K562 (cell line): ENCODE results near the gene SNX1. TPM values are rescaled to one million over a fixed set of nuclear protein-coding genes. Genes with fewer than 3 reads are reported as not detected.

ENCODE experiments used
- ASH1L ChIP-seq: fragments of 450-650 bp; IDR thresholded peaks from 2 replicates; pipeline ENCODE4 v1.6.1; 2018; ENCODE audit warnings: borderline replicate concordance, mild to moderate bottlenecking, low read depth; ENCODE audit not compliant: partially characterized antibody
- CBFA2T2 ChIP-seq: fragments of 450-650 bp; conservative IDR thresholded peaks from 2 replicates; pipeline ENCODE4 v1.6.1; 2017; ENCODE audit warnings: mild to moderate bottlenecking
- CREM ChIP-seq: IDR thresholded peaks from 2 replicates; pipeline ENCODE4 v1.6.1; 2014; ENCODE audit warnings: antibody characterized with exemption, low read depth
- E2F6 ChIP-seq, 2 experiments: IDR thresholded peaks; 2 replicates each; pipeline ENCODE4 v1.6.1; 2011; ENCODE audit warnings: borderline replicate concordance in 1 of 2, control low read depth in 1 of 2, low read depth in 1 of 2, low read length in 1 of 2, mild to moderate bottlenecking in 1 of 2, mixed read lengths in 1 of 2, moderate library complexity in 1 of 2; ENCODE audit not compliant: insufficient read depth in 1 of 2, insufficient read length in 1 of 2, poor library complexity in 1 of 2, severe bottlenecking in 1 of 2; ENCODE audit errors: extremely low read depth in 1 of 2
- GATAD2A ChIP-seq: fragments of 450-650 bp; IDR thresholded peaks from 2 replicates; pipeline ENCODE4 v1.6.1; 2017
- KLF13 ChIP-seq: fragments of 450-650 bp; IDR thresholded peaks from 2 replicates; pipeline ENCODE4 v1.6.1; 2016; ENCODE audit warnings: missing genetic modification characterization, low read depth, mild to moderate bottlenecking, missing compliant biosample characterization, moderate library complexity, borderline replicate concordance
- MAX ChIP-seq: sonication (generic); formaldehyde crosslinking; IDR thresholded peaks from 2 replicates; pipeline ENCODE4 v1.9.0; 2022; ENCODE audit warnings: mild to moderate bottlenecking, missing genetic modification reagents
- NCOR1 ChIP-seq: fragments of 450-650 bp; IDR thresholded peaks from 2 replicates; pipeline ENCODE4 v1.6.1; 2016; ENCODE audit warnings: mild to moderate bottlenecking, moderate library complexity
- NRF1 ChIP-seq, 2 experiments: fragments of 450-650 bp; IDR thresholded peaks in 1 of 2; conservative IDR thresholded peaks in 1 of 2; 2 replicates each; pipeline ENCODE4 v1.6.1; 2014; ENCODE audit warnings: mild to moderate bottlenecking in 2 of 2
- SIN3A ChIP-seq, 2 experiments: fragments of 150-350 bp in 1 of 2; IDR thresholded peaks; 2 replicates each; pipeline ENCODE4 v1.6.1; 2011 to 2016; ENCODE audit warnings: borderline replicate concordance in 2 of 2, low read depth in 2 of 2, low read length in 2 of 2, mild to moderate bottlenecking in 2 of 2, moderate library complexity in 2 of 2; ENCODE audit not compliant: control insufficient read depth in 1 of 2
- ZNF316 ChIP-seq: fragments of 450-650 bp; IDR thresholded peaks from 2 replicates; pipeline ENCODE4 v1.6.1; 2016
- polyA plus RNA-seq, 8 experiments: library from polyadenylated mRNA; depleted of rRNA in 4 of 8; stranded (reverse) in 5 of 8; unstranded in 3 of 8; fragments of >200 nt; fragmentation: Nextera tagmentation in 2 of 8; fragmentation: Illumina TruSeq in 1 of 8; extraction: Ambion mirVana in 2 of 8; extraction: Trizol in 1 of 8; gene quantifications; 2 replicates each; pipeline versions ENCODE4 v1.2.1 to v1.2.3, GENCODE V29; 2011 to 2014; ENCODE audit warnings: inconsistent platforms in 1 of 8, missing spikeins in 1 of 8
- total RNA-seq, 7 experiments: library from RNA; depleted of rRNA in 6 of 7; stranded (reverse); fragments of >200 nt in 6 of 7; fragmentation: Illumina TruSeq in 2 of 7; extraction: Trizol in 2 of 7; gene quantifications; 2 replicates each; pipeline versions ENCODE4 v1.2.1 to v1.2.3, GENCODE V29; 2011 to 2021; ENCODE audit warnings: low replicate concordance in 1 of 7
- TF ChIP-seq, protein P1 (sequence below): IDR thresholded peaks from 2 replicates; pipeline ENCODE4 v1.6.1; 2011; ENCODE audit warnings: borderline replicate concordance, low read depth, mild to moderate bottlenecking, moderate library complexity, low read length; ENCODE audit not compliant: insufficient read depth, poor library complexity, severe bottlenecking
- TF ChIP-seq, protein P2 (sequence below): fragments of 200-800 bp; sonication (Bioruptor generic); IDR thresholded peaks from 2 replicates; pipeline ENCODE4 v1.6.1; 2016; ENCODE audit warnings: missing genetic modification characterization, missing compliant biosample characterization
- TF ChIP-seq, protein P3 (sequence below), 3 experiments: fragments of 200-800 bp in 1 of 3; sonication (Bioruptor generic) in 1 of 3; sonication (generic) in 1 of 3; formaldehyde crosslinking in 1 of 3; IDR thresholded peaks; 2 replicates each; pipeline versions ENCODE4 v1.6.1 to v1.8.0; 2016 to 2022; ENCODE audit warnings: mild to moderate bottlenecking in 2 of 3, missing compliant biosample characterization in 2 of 3, missing genetic modification characterization in 2 of 3, missing genetic modification reagents in 1 of 3

SNX1 gene
- total and polyA plus RNA-seq, 9 of the 15 experiments (the other 6 are each of a cell fraction or from before 2014, with no cell fraction given), result 11.0 to 105 (median 59.9) TPM

- TF ChIP-seq MAX (CRISPR knock-in tag) (peak; percentile 60), CREM (peak; percentile 56), NCOR1 (no peak), SIN3A (IDR thresholded peaks at IDR 0.05; ENCODE audit: borderline replicate concordance in 2 of 2, control insufficient read depth in 1 of 2, low read depth in 2 of 2, low read length in 2 of 2) (peak in 1 of 2 experiments; percentile 83; a peak in 2 of 4 replicates), GATAD2A (peak; percentile 88), KLF13 (tag) (0 out of 2 replicates have a peak, but pooled peaks have one; percentile 20), E2F6 (IDR thresholded peaks at IDR 0.05; ENCODE audit: borderline replicate concordance in 1 of 2, extremely low read depth in 1 of 2, insufficient read depth in 1 of 2, insufficient read length in 1 of 2, low read depth in 1 of 2, low read length in 1 of 2, poor library complexity in 1 of 2, severe bottlenecking in 1 of 2) (peak in 1 of 2 experiments; percentile 49), CBFA2T2 (peak; percentile 42), NRF1 (conservative IDR thresholded peaks at IDR 0.05 in 1 of 2, IDR thresholded peaks at IDR 0.05 in 1 of 2) (0 out of 4 replicates have a peak, but pooled peaks of 1 of the 2 experiments have one; percentile 18), ASH1L (no peak), ZNF316 (no peak)
- TF ChIP-seq, protein P1, sequence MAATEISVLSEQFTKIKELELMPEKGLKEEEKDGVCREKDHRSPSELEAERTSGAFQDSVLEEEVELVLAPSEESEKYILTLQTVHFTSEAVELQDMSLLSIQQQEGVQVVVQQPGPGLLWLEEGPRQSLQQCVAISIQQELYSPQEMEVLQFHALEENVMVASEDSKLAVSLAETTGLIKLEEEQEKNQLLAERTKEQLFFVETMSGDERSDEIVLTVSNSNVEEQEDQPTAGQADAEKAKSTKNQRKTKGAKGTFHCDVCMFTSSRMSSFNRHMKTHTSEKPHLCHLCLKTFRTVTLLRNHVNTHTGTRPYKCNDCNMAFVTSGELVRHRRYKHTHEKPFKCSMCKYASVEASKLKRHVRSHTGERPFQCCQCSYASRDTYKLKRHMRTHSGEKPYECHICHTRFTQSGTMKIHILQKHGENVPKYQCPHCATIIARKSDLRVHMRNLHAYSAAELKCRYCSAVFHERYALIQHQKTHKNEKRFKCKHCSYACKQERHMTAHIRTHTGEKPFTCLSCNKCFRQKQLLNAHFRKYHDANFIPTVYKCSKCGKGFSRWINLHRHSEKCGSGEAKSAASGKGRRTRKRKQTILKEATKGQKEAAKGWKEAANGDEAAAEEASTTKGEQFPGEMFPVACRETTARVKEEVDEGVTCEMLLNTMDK, result peak; percentile 70
- TF ChIP-seq, protein P2, sequence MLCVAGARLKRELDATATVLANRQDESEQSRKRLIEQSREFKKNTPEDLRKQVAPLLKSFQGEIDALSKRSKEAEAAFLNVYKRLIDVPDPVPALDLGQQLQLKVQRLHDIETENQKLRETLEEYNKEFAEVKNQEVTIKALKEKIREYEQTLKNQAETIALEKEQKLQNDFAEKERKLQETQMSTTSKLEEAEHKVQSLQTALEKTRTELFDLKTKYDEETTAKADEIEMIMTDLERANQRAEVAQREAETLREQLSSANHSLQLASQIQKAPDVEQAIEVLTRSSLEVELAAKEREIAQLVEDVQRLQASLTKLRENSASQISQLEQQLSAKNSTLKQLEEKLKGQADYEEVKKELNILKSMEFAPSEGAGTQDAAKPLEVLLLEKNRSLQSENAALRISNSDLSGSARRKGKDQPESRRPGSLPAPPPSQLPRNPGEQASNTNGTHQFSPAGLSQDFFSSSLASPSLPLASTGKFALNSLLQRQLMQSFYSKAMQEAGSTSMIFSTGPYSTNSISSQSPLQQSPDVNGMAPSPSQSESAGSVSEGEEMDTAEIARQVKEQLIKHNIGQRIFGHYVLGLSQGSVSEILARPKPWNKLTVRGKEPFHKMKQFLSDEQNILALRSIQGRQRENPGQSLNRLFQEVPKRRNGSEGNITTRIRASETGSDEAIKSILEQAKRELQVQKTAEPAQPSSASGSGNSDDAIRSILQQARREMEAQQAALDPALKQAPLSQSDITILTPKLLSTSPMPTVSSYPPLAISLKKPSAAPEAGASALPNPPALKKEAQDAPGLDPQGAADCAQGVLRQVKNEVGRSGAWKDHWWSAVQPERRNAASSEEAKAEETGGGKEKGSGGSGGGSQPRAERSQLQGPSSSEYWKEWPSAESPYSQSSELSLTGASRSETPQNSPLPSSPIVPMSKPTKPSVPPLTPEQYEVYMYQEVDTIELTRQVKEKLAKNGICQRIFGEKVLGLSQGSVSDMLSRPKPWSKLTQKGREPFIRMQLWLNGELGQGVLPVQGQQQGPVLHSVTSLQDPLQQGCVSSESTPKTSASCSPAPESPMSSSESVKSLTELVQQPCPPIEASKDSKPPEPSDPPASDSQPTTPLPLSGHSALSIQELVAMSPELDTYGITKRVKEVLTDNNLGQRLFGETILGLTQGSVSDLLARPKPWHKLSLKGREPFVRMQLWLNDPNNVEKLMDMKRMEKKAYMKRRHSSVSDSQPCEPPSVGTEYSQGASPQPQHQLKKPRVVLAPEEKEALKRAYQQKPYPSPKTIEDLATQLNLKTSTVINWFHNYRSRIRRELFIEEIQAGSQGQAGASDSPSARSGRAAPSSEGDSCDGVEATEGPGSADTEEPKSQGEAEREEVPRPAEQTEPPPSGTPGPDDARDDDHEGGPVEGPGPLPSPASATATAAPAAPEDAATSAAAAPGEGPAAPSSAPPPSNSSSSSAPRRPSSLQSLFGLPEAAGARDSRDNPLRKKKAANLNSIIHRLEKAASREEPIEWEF (CRISPR knock-in tag), result no peak
- TF ChIP-seq, protein P3, sequence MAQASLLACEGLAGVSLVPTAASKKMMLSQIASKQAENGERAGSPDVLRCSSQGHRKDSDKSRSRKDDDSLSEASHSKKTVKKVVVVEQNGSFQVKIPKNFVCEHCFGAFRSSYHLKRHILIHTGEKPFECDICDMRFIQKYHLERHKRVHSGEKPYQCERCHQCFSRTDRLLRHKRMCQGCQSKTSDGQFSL (CRISPR knock-in tag; IDR thresholded peaks at IDR 0.05), result peak; percentile 83
- TF ChIP-seq, protein P3 (tag; IDR thresholded peaks at IDR 0.05), result no peak
These were observed 2.7 kb upstream of the SNX1 start (continued) for GRCh38 chr15:64092864-64093626.
